Prostate gland (tissue), 2 donors: ENCODE data around the gene NID1. TPM values are rescaled to one million over a fixed set of nuclear protein-coding genes. Genes with fewer than 3 reads are reported as not detected.

Source experiments
- DNase-seq: peaks from one replicate; pipeline ENCODE4 v3.0.0-alpha.2; 2019; ENCODE audit warnings: low spot score
- H3K27ac ChIP-seq, 2 donors: fragments of 200-600 bp; sonication (generic); 2 replicates each; pipeline ENCODE4 v1.5.1; 2017 to 2019
- H3K27me3 ChIP-seq: fragments of 200-600 bp; sonication (generic); replicated peaks from 2 replicates; pipeline ENCODE4 v1.5.1; 2019; ENCODE audit not compliant: insufficient read depth
- H3K36me3 ChIP-seq, 2 donors: fragments of 200-600 bp; sonication (generic); 1 replicate in 1 of 2; 2 replicates in 1 of 2; pipeline versions ENCODE4 v1.5.1 to v1.8.1; 2017 to 2019
- H3K4me1 ChIP-seq: fragments of 200-600 bp; sonication (generic); replicated peaks from 2 replicates; pipeline ENCODE4 v1.5.1; 2019
- H3K4me3 ChIP-seq, 2 donors: fragments of 200-600 bp; sonication (generic); 2 replicates each; pipeline ENCODE4 v1.5.1; 2017 to 2019
- H3K9me3 ChIP-seq: fragments of 200-600 bp; sonication (generic); 2 replicates; pipeline ENCODE4 v1.5.1; 2017
- POLR2A ChIP-seq: fragments of 450-650 bp; IDR thresholded peaks from one replicate; pipeline ENCODE4 v1.6.1; 2016; ENCODE audit warnings: antibody characterized with exemption, mild to moderate bottlenecking
- POLR2AphosphoS5 ChIP-seq: sonication (generic); formaldehyde crosslinking; IDR thresholded peaks from one replicate; pipeline ENCODE4 v1.6.1; 2017; ENCODE audit warnings: antibody characterized with exemption
- WGBS: methylation state at CpG from one replicate; pipeline ENCODE4 v1.1.5; 2018; 5-methylcytosine and 5-hydroxymethylcytosine counted together
- intact Hi-C: fragments of 100-400 bp; cut with DNase I; formaldehyde crosslinking; loops from one replicate; pipeline ENCODE4 v1.14.2; 2022
- total RNA-seq, 2 donors: library from RNA; depleted of rRNA; stranded (reverse); fragments of >200 nt; gene quantifications; one replicate each; pipeline ENCODE4 v1.1.0, GENCODE V29; 2016
- TF ChIP-seq, protein P1 (sequence below), 4 experiments: fragments of 200-600 bp in 2 of 4; fragments of 450-650 bp in 2 of 4; sonication (generic) in 2 of 4; IDR thresholded peaks; 1 replicate in 3 of 4; 2 replicates in 1 of 4; pipeline ENCODE4 v1.5.1; 2016 to 2019; ENCODE audit warnings: antibody characterized with exemption in 4 of 4, mild to moderate bottlenecking in 2 of 4, moderate library complexity in 2 of 4

NID1 gene
- total RNA-seq, 2 donors from 2014 or later, result 21.6 to 74.9 TPM

GRCh38 chr1:236041631-236042618, 23.0 kb downstream of the NID1 start:
- no peaks in the 10 kb centered on the region for H3K9me3 ChIP-seq
- TF ChIP-seq POLR2AphosphoS5 (no peak), POLR2A (no peak)
- no peak overlapping the region for H3K4me3 ChIP-seq
- H3K4me1 ChIP-seq, result no peaks in the 10 kb centered on the region
- intact Hi-C loops, result no loop called here
- H3K36me3 ChIP-seq, result no peaks in the 10 kb centered on the region
- H3K27me3 ChIP-seq, result no peaks in the 10 kb centered on the region
- H3K27ac ChIP-seq, result no peak overlapping the region
- 97% methylated on average over 15 of the region's 17 CpGs for WGBS
- DNase-seq, result no peak

DNA sequence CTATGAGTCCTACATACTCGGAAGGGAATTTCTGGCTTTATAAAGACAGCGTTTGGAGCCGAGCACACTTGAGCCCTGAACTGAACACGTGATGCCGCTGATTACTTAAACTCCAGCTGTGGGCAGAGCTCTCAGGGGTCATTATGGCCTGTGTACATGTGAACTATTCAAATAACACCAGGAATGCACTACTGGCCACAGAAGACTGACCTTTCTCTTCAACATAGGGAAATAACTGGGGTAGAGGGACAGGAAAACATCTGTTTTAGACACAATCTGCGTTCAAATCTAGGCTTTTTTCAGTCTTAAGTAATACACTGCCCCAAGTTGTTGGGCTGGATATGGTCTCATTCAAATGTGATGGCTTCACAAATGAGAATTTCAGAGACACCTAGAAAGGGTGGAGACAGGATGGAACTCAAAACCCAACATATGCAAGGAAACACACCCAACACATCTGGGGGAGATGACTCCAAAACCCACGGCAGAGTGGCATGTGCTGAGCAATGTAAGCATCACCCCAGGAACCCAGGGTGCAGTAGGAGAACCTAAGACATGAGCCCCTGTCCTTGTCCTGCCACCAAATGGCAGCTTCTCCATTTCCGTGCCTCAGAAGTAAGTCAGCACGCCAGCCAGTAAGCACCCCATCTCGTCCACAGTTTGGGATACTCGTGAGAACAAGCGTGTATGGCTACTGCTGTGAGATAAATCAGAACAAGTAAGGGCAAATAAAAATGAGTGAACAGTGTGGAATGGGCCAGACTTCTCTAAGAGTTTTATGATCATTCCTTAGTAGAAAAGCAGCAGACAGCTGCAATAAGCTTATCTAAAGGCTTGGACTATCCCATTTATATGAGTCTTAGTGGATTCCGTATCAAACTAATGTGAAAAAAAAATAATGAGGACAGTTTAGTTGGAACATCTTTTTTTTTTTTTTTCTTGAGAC, 24.9 kb downstream of the NID1 start:
- Histone ChIP-seq H3K4me3 (no peak overlapping the region), H3K4me1 (no peaks in the 10 kb centered on the region), H3K9me3 (no peaks in the 10 kb centered on the region), H3K27ac (peak overlapping the region; percentile 7 to 42), H3K27me3 (no peaks in the 10 kb centered on the region), H3K36me3 (no peaks in the 10 kb centered on the region)
- 39% methylated on average over 13 of the region's 13 CpGs for WGBS
- no peak for TF ChIP-seq POLR2A
- TF ChIP-seq, protein P1, sequence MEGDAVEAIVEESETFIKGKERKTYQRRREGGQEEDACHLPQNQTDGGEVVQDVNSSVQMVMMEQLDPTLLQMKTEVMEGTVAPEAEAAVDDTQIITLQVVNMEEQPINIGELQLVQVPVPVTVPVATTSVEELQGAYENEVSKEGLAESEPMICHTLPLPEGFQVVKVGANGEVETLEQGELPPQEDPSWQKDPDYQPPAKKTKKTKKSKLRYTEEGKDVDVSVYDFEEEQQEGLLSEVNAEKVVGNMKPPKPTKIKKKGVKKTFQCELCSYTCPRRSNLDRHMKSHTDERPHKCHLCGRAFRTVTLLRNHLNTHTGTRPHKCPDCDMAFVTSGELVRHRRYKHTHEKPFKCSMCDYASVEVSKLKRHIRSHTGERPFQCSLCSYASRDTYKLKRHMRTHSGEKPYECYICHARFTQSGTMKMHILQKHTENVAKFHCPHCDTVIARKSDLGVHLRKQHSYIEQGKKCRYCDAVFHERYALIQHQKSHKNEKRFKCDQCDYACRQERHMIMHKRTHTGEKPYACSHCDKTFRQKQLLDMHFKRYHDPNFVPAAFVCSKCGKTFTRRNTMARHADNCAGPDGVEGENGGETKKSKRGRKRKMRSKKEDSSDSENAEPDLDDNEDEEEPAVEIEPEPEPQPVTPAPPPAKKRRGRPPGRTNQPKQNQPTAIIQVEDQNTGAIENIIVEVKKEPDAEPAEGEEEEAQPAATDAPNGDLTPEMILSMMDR (IDR thresholded peaks at IDR 0.05), result no peak
- TF ChIP-seq POLR2AphosphoS5, result peak; percentile 14
- intact Hi-C loops, result no loop called here
- no peak for DNase-seq

DNA sequence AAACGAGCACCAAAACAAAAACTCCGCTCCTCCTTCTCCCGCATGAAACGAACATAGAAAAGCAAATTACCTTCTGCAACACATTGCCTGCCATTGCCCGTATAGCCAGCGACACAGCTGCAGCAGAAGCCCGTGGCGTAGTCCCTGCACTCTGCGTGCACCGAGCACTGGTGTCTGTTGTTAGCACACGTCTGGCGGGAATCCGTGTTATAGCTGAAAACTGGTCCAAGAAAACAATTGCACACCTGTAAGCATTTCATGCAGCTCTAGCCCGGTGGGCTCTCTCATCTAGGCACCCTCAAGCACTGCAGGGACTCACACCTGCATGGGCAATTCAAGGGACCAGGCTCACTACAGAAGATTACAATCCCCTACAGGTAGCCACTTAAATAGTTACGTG, 26.9 kb downstream of the NID1 start:
- WGBS, result 95% methylated on average over 15 of the region's 15 CpGs
- Histone ChIP-seq H3K4me1 (no peaks in the 10 kb centered on the region), H3K27ac (no peak overlapping the region)

GRCh38 chr1:236035681-236036101, 29.2 kb downstream of the NID1 start:
- Histone ChIP-seq H3K4me3 (no peak overlapping the region), H3K36me3 (no peaks in the 10 kb centered on the region), H3K9me3 (no peaks in the 10 kb centered on the region), H3K4me1 (no peaks in the 10 kb centered on the region), H3K27me3 (no peaks in the 10 kb centered on the region), H3K27ac (no peak overlapping the region)
- no peak for TF ChIP-seq POLR2AphosphoS5
- no peak for TF ChIP-seq POLR2A
- TF ChIP-seq, protein P1 (IDR thresholded peaks at IDR 0.05), result no peak
- no peak for DNase-seq
- intact Hi-C loops, result no loop called here
- 80% methylated on average over 8 of the region's 8 CpGs for WGBS

More for the DNA sequence above, 26.9 kb downstream of the NID1 start:
- TF ChIP-seq POLR2AphosphoS5 (no peak), POLR2A (no peak)
- TF ChIP-seq, protein P1 (IDR thresholded peaks at IDR 0.05), result no peak
- Histone ChIP-seq H3K9me3 (no peaks in the 10 kb centered on the region), H3K4me3 (no peak overlapping the region), H3K36me3 (no peaks in the 10 kb centered on the region), H3K27me3 (no peaks in the 10 kb centered on the region)
- no peak for DNase-seq
- intact Hi-C loops, result no loop called here

GRCh38 chr1:236033336-236033735, 31.6 kb downstream of the NID1 start:
- intact Hi-C loops, result no loop called here
- Histone ChIP-seq H3K27me3 (no peaks in the 10 kb centered on the region), H3K4me3 (no peak overlapping the region), H3K9me3 (no peaks in the 10 kb centered on the region), H3K4me1 (no peaks in the 10 kb centered on the region), H3K27ac (no peak overlapping the region), H3K36me3 (no peaks in the 10 kb centered on the region)
- TF ChIP-seq POLR2A (no peak), POLR2AphosphoS5 (no peak)
- TF ChIP-seq, protein P1 (IDR thresholded peaks at IDR 0.05), result no peak
- WGBS, result 85% methylated on average over 4 of the region's 4 CpGs
- DNase-seq, result no peak
